Measurements from ENCODE around the gene TRAPPC14. TPM values are rescaled to one million over a fixed set of nuclear protein-coding genes. Genes with fewer than 3 reads are reported as not detected.
"Not testable (repeated sequence)": the region's sequence is repeated elsewhere in the genome, so short reads cannot be mapped to it uniquely, and the experiment has no call there.

The TRAPPC14 gene
- total and polyA plus RNA-seq, 2 experiments from 2014 or later, result 5.8 to 7.0 TPM

- no peaks in the 10 kb centered on the region for H3K79me2 ChIP-seq (ENCODE audit: insufficient read depth)
- in situ Hi-C loops (cut with MboI), result no loop called here
- H3K4me1 ChIP-seq (ENCODE audit: insufficient read depth), result peaks cover 15% of the 10 kb centered on the region
- H3K9ac ChIP-seq, result no peak overlapping the region
- DNase-seq, result no peak
- no peaks in the 10 kb centered on the region for H4K20me1 ChIP-seq (ENCODE audit: insufficient read depth)
- TF ChIP-seq EZH2phosphoT487 (IDR thresholded peaks at IDR 0.05; ENCODE audit: insufficient read depth, low read depth), result no peak
- no peak for TF ChIP-seq EZH2 (IDR thresholded peaks at IDR 0.05; ENCODE audit: insufficient read depth, poor library complexity, severe bottlenecking)
- H3K27ac ChIP-seq, result no peak overlapping the region
- WGBS, 2 experiments (ENCODE audit: low coverage in 1 of 2, low lambda C conversion rate in 2 of 2, missing lambda C conversion rate in 2 of 2), result 56 to 60% methylated on average over 2 of the region's 2 CpGs
- H3K4me3 ChIP-seq, result no peak overlapping the region
- no peak overlapping the region for H3K4me2 ChIP-seq (ENCODE audit: unreplicated experiment)
- H3K9me2 ChIP-seq (ENCODE audit: insufficient read depth), result no peaks in the 10 kb centered on the region
- no peaks in the 10 kb centered on the region for H3K27me3 ChIP-seq (replicated peaks; ENCODE audit: insufficient read depth)
- peaks cover 11% of the 10 kb centered on the region; the same call in 1 of the 2 replicates for H3F3A ChIP-seq (ENCODE audit: insufficient read depth)
- H3K9me3 ChIP-seq (ENCODE audit: low read depth), result no peaks in the 10 kb centered on the region
- no peak overlapping the region for H2AFZ ChIP-seq
- H3K36me3 ChIP-seq (ENCODE audit: low read depth), result no peaks in the 10 kb centered on the region
These were observed 36.7 kb upstream of the TRAPPC14 start for GRCh38 chr7:100195222-100195621.

GRCh38 chr7:100192969-100193368, 34.4 kb upstream of the TRAPPC14 start:
- no peaks in the 10 kb centered on the region for H3K9me3 ChIP-seq (ENCODE audit: low read depth)
- H3F3A ChIP-seq (ENCODE audit: insufficient read depth), result peaks cover 11% of the 10 kb centered on the region; the same call in 1 of the 2 replicates
- H3K27me3 ChIP-seq (replicated peaks; ENCODE audit: insufficient read depth), result no peaks in the 10 kb centered on the region
- H3K27ac ChIP-seq, result no peak overlapping the region
- H3K79me2 ChIP-seq (ENCODE audit: insufficient read depth), result no peaks in the 10 kb centered on the region
- DNase-seq, result no peak
- in situ Hi-C loops (cut with MboI), result no loop called here
- H3K4me2 ChIP-seq (ENCODE audit: unreplicated experiment), result no peak overlapping the region
- H3K4me1 ChIP-seq (ENCODE audit: insufficient read depth), result peaks cover 17% of the 10 kb centered on the region
- H3K9ac ChIP-seq, result no peak overlapping the region
- WGBS, 2 experiments (ENCODE audit: low coverage in 1 of 2, low lambda C conversion rate in 2 of 2, missing lambda C conversion rate in 2 of 2), result 58 to 61% methylated on average over 3 of the region's 3 CpGs
- no peak overlapping the region for H3K4me3 ChIP-seq
- H2AFZ ChIP-seq, result no peak overlapping the region
- H3K36me3 ChIP-seq (ENCODE audit: low read depth), result no peaks in the 10 kb centered on the region
- no peaks in the 10 kb centered on the region for H3K9me2 ChIP-seq (ENCODE audit: insufficient read depth)
- H4K20me1 ChIP-seq (ENCODE audit: insufficient read depth), result no peaks in the 10 kb centered on the region
- TF ChIP-seq EZH2 (IDR thresholded peaks at IDR 0.05; ENCODE audit: insufficient read depth, poor library complexity, severe bottlenecking) (no peak), EZH2phosphoT487 (IDR thresholded peaks at IDR 0.05; ENCODE audit: insufficient read depth, low read depth) (no peak)

- H3K9me3 ChIP-seq (ENCODE audit: low read depth); H3K4me3 ChIP-seq; H3K4me2 ChIP-seq (ENCODE audit: unreplicated experiment); H4K20me1 ChIP-seq (ENCODE audit: insufficient read depth); H3K36me3 ChIP-seq (ENCODE audit: low read depth); H3K27me3 ChIP-seq (replicated peaks; ENCODE audit: insufficient read depth); in situ Hi-C loops (cut with MboI); H3K9me2 ChIP-seq (ENCODE audit: insufficient read depth); H3K27ac ChIP-seq; H3K9ac ChIP-seq; H3K79me2 ChIP-seq (ENCODE audit: insufficient read depth); DNase-seq: not testable (repeated sequence)
- 85 to 92% methylated on average over 6 of the region's 6 CpGs for WGBS, 2 experiments (ENCODE audit: low coverage in 1 of 2, low lambda C conversion rate in 2 of 2, missing lambda C conversion rate in 2 of 2)
- Histone ChIP-seq H3F3A (ENCODE audit: insufficient read depth) (peaks cover 11% of the 10 kb centered on the region; the same call in 1 of the 2 replicates), H2AFZ (peak overlapping the region; percentile 29), H3K4me1 (ENCODE audit: insufficient read depth) (peaks cover 17% of the 10 kb centered on the region)
These were observed 33.8 kb upstream of the TRAPPC14 start for GRCh38 chr7:100192281-100192862.

GRCh38 chr7:100191775-100192174, 33.3 kb upstream of the TRAPPC14 start:
- H2AFZ ChIP-seq, result peak overlapping the region; percentile 29
- H3F3A ChIP-seq (ENCODE audit: insufficient read depth), result peaks cover 11% of the 10 kb centered on the region; the same call in 1 of the 2 replicates
- H3K9me2 ChIP-seq (ENCODE audit: insufficient read depth), result no peaks in the 10 kb centered on the region
- WGBS, 2 experiments (ENCODE audit: low coverage in 1 of 2, low lambda C conversion rate in 2 of 2, missing lambda C conversion rate in 2 of 2), result 74 to 83% methylated on average over 2 of the region's 2 CpGs
- H3K4me2 ChIP-seq (ENCODE audit: unreplicated experiment), result peak overlapping the region; percentile 3
- no peak for TF ChIP-seq EZH2 (IDR thresholded peaks at IDR 0.05; ENCODE audit: insufficient read depth, poor library complexity, severe bottlenecking)
- peaks cover 17% of the 10 kb centered on the region for H3K4me1 ChIP-seq (ENCODE audit: insufficient read depth)
- no peaks in the 10 kb centered on the region for H4K20me1 ChIP-seq (ENCODE audit: insufficient read depth)
- H3K4me3 ChIP-seq, result no peak overlapping the region
- in situ Hi-C loops (cut with MboI), result no loop called here
- no peaks in the 10 kb centered on the region for H3K79me2 ChIP-seq (ENCODE audit: insufficient read depth)
- no peaks in the 10 kb centered on the region for H3K36me3 ChIP-seq (ENCODE audit: low read depth)
- no peak overlapping the region for H3K27ac ChIP-seq
- no peak overlapping the region for H3K9ac ChIP-seq
- H3K27me3 ChIP-seq (replicated peaks; ENCODE audit: insufficient read depth), result no peaks in the 10 kb centered on the region
- DNase-seq, result peak; percentile 67
- no peaks in the 10 kb centered on the region for H3K9me3 ChIP-seq (ENCODE audit: low read depth)

All from GM23248 (cell line).